Tongue (tissue), 1 donor: ENCODE data around the gene PRR15L. TPM values are rescaled to one million over a fixed set of nuclear protein-coding genes. Genes with fewer than 3 reads are reported as not detected.

ENCODE experiments used
- total RNA-seq: library from RNA; depleted of rRNA; stranded (reverse); fragments of >200 nt; gene quantifications from one replicate; pipeline ENCODE4 v1.2.3, GENCODE V29; 2014

Gene PRR15L
- total RNA-seq, 1 donor from 2014 or later = 4.9 TPM

Other genes starting within 250 kb of the PRR15L start
- not detected for gene TBX21, start 224.6 kb downstream of the PRR15L start, total RNA-seq
- 5.9 TPM for gene OSBPL7, start 136.1 kb downstream of the PRR15L start, total RNA-seq
- 16.1 TPM for gene MRPL10, start 126.3 kb downstream of the PRR15L start, total RNA-seq
- not detected for gene LRRC46, start 126.2 kb downstream of the PRR15L start, total RNA-seq
- gene SCRN2, start 116.6 kb downstream of the PRR15L start, total RNA-seq = 26.8 TPM
- 0.82 TPM for gene SP6, start 106.7 kb downstream of the PRR15L start, total RNA-seq
- gene SP2, start 61.6 kb downstream of the PRR15L start, total RNA-seq = 2.4 TPM
- gene PNPO, start 16.3 kb downstream of the PRR15L start, total RNA-seq = 20.4 TPM
- gene CDK5RAP3, start 13.2 kb upstream of the PRR15L start, total RNA-seq = 76.5 TPM
- gene COPZ2, start 79.9 kb upstream of the PRR15L start, total RNA-seq = 18.2 TPM
- gene NFE2L1, start 90.5 kb upstream of the PRR15L start, total RNA-seq = 260 TPM
- gene CBX1, start 143.6 kb upstream of the PRR15L start, total RNA-seq = 61.0 TPM
- gene SNX11, start 149.9 kb upstream of the PRR15L start, total RNA-seq = 6.2 TPM